ENCODE results near the gene ARHGEF7.

Gene ARHGEF7

GRCh38 chr13:111302045-111302726 lies 187.1 kb downstream of the ARHGEF7 start:
- no peak for TF ChIP-seq JUND (IDR thresholded peaks at IDR 0.05; ENCODE audit: low read depth)
- DNase-seq (ENCODE audit: low read depth in 1 of 2, low spot score in 1 of 2) = no peak
- in situ Hi-C loops (cut with HindIII; ENCODE audit: low pct_unique_long_range_greater_than_20kb, low sequenced_read_pairs) = no loop called here

GRCh38 chr13:111303559-111303958 lies 188.4 kb downstream of the ARHGEF7 start:
- TF ChIP-seq JUND (IDR thresholded peaks at IDR 0.05; ENCODE audit: low read depth) = no peak
- in situ Hi-C loops (cut with HindIII; ENCODE audit: low pct_unique_long_range_greater_than_20kb, low sequenced_read_pairs) = no loop called here
- no peak for DNase-seq (ENCODE audit: low read depth in 1 of 2, low spot score in 1 of 2)

GRCh38 chr13:111304041-111304544 lies 189.0 kb downstream of the ARHGEF7 start:
- no peak for DNase-seq (ENCODE audit: low read depth in 1 of 2, low spot score in 1 of 2)
- no peak for TF ChIP-seq JUND (IDR thresholded peaks at IDR 0.05; ENCODE audit: low read depth)
- in situ Hi-C loops (cut with HindIII; ENCODE audit: low pct_unique_long_range_greater_than_20kb, low sequenced_read_pairs) = no loop called here

- in situ Hi-C loops (cut with HindIII; ENCODE audit: low pct_unique_long_range_greater_than_20kb, low sequenced_read_pairs) = no loop called here
- no peak for DNase-seq (ENCODE audit: low read depth in 1 of 2, low spot score in 1 of 2)
- no peak for TF ChIP-seq JUND (IDR thresholded peaks at IDR 0.05; ENCODE audit: low read depth)
Measured at GRCh38 chr13:111304603-111305289, 189.6 kb downstream of the ARHGEF7 start.

GRCh38 chr13:111312944-111313590 lies 198.0 kb downstream of the ARHGEF7 start:
- no peak for TF ChIP-seq JUND (IDR thresholded peaks at IDR 0.05; ENCODE audit: low read depth)
- in situ Hi-C loops (cut with HindIII; ENCODE audit: low pct_unique_long_range_greater_than_20kb, low sequenced_read_pairs) = no loop called here
- no peak for DNase-seq (ENCODE audit: low read depth in 1 of 2, low spot score in 1 of 2)

GRCh38 chr13:111313911-111314425 lies 198.9 kb downstream of the ARHGEF7 start:
- in situ Hi-C loops (cut with HindIII; ENCODE audit: low pct_unique_long_range_greater_than_20kb, low sequenced_read_pairs) = no loop called here
- no peak for TF ChIP-seq JUND (IDR thresholded peaks at IDR 0.05; ENCODE audit: low read depth)
- DNase-seq (ENCODE audit: low read depth in 1 of 2, low spot score in 1 of 2) = no peak

GRCh38 chr13:111314852-111315251 lies 199.7 kb downstream of the ARHGEF7 start:
- no peak for DNase-seq (ENCODE audit: low read depth in 1 of 2, low spot score in 1 of 2)
- in situ Hi-C loops (cut with HindIII; ENCODE audit: low pct_unique_long_range_greater_than_20kb, low sequenced_read_pairs) = no loop called here

GRCh38 chr13:111315347-111315995 lies 200.4 kb downstream of the ARHGEF7 start:
- DNase-seq (ENCODE audit: low read depth in 1 of 2, low spot score in 1 of 2) = no peak
- in situ Hi-C loops (cut with HindIII; ENCODE audit: low pct_unique_long_range_greater_than_20kb, low sequenced_read_pairs) = no loop called here
- no peak for TF ChIP-seq JUND (IDR thresholded peaks at IDR 0.05; ENCODE audit: low read depth)

More at GRCh38 chr13:111314852-111315251, 199.7 kb downstream of the ARHGEF7 start:
- no peak for TF ChIP-seq JUND (IDR thresholded peaks at IDR 0.05; ENCODE audit: low read depth)

GRCh38 chr13:111316161-111316730 lies 201.1 kb downstream of the ARHGEF7 start:
- no peak for TF ChIP-seq JUND (IDR thresholded peaks at IDR 0.05; ENCODE audit: low read depth)
- DNase-seq (ENCODE audit: low read depth in 1 of 2, low spot score in 1 of 2) = no peak
- in situ Hi-C loops (cut with HindIII; ENCODE audit: low pct_unique_long_range_greater_than_20kb, low sequenced_read_pairs) = no loop called here

GRCh38 chr13:111317042-111317550 lies 202.0 kb downstream of the ARHGEF7 start:
- TF ChIP-seq JUND (IDR thresholded peaks at IDR 0.05; ENCODE audit: low read depth) = no peak
- in situ Hi-C loops (cut with HindIII; ENCODE audit: low pct_unique_long_range_greater_than_20kb, low sequenced_read_pairs) = no loop called here
- DNase-seq (ENCODE audit: low read depth in 1 of 2, low spot score in 1 of 2) = no peak

- no peak for DNase-seq (ENCODE audit: low read depth in 1 of 2, low spot score in 1 of 2)
- in situ Hi-C loops (cut with HindIII; ENCODE audit: low pct_unique_long_range_greater_than_20kb, low sequenced_read_pairs) = no loop called here
Measured at GRCh38 chr13:111317571-111318345, 202.6 kb downstream of the ARHGEF7 start.

More at GRCh38 chr13:111317571-111318345, 202.6 kb downstream of the ARHGEF7 start:
- TF ChIP-seq JUND (IDR thresholded peaks at IDR 0.05; ENCODE audit: low read depth) = no peak

Measured in T47D (cell line).